Kidney (tissue), 14 donors: ENCODE results near the gene KCNJ16. TPM values are rescaled to one million over a fixed set of nuclear protein-coding genes. Genes with fewer than 3 reads are reported as not detected.

Source experiments
- DNase-seq, 5 donors: peaks; one replicate each; pipeline ENCODE4 v3.0.0-alpha.2; 2013 to 2020
- FAIRE-seq: peaks from 2 replicates; lab custom pipeline; 2012; peaks lifted over from hg19 to GRCh38; lab: Jason Lieb, UNC
- H3K27ac ChIP-seq, 2 donors: one replicate each; pipeline ENCODE4 v1.7.0; 2013; ENCODE audit warnings: low read depth in 2 of 2, low read length in 2 of 2, inconsistent platforms in 1 of 2
- H3K27me3 ChIP-seq: one replicate; pipeline ENCODE4 v1.7.1; 2013; ENCODE audit warnings: low read length, inconsistent platforms; ENCODE audit not compliant: control insufficient read depth, insufficient read depth
- H3K36me3 ChIP-seq, 3 donors: one replicate each; pipeline versions ENCODE4 v1.7.0 to v1.7.1; 2013; ENCODE audit warnings: low read length in 3 of 3, control low read depth in 1 of 3, inconsistent platforms in 1 of 3; ENCODE audit not compliant: insufficient read depth in 3 of 3, control insufficient read depth in 2 of 3
- H3K4me1 ChIP-seq, 3 donors: one replicate each; pipeline versions ENCODE4 v1.7.0 to v1.7.1; 2013; ENCODE audit warnings: low read length in 3 of 3, inconsistent platforms in 1 of 3, low read depth in 1 of 3; ENCODE audit not compliant: control insufficient read depth in 2 of 3, insufficient read depth in 2 of 3
- H3K4me3 ChIP-seq, 3 donors: one replicate each; pipeline versions ENCODE4 v1.7.0 to v1.8.1; 2013; ENCODE audit warnings: low read length in 3 of 3, control low read depth in 1 of 3, inconsistent platforms in 1 of 3
- H3K9ac ChIP-seq, 3 donors: one replicate each; pipeline versions ENCODE4 v1.7.0 to v1.7.1; 2013; ENCODE audit warnings: low read length in 3 of 3, control low read depth in 1 of 3, inconsistent platforms in 1 of 3
- H3K9me3 ChIP-seq, 3 donors: one replicate each; pipeline versions ENCODE4 v1.7.0 to v1.7.1; 2013; ENCODE audit warnings: low read length in 3 of 3, control low read depth in 1 of 3, inconsistent platforms in 1 of 3; ENCODE audit not compliant: control insufficient read depth in 2 of 3, insufficient read depth in 1 of 3
- intact Hi-C: fragments of 100-400 bp; cut with DNase I; formaldehyde crosslinking; loops from one replicate; pipeline ENCODE4 v1.11.1; 2022
- polyA plus RNA-seq: library from polyadenylated mRNA; stranded (reverse); fragments of 350-450 nt; fragmentation: Illumina TruSeq; extraction: RNeasy Lipid Tissue Mini Kit (QIAGEN cat#74804); gene quantifications from one replicate; pipeline ENCODE4 v1.2.3, GENCODE V29; 2014; ENCODE audit warnings: low read depth, low replicate concordance; ENCODE audit not compliant: insufficient read depth
- total RNA-seq: library from RNA; stranded (reverse); fragmentation: NEBNext Ultra II Directional; extraction: Animal tissue kit (Norgen Biotek cat#: 25700); gene quantifications from one replicate; pipeline ENCODE4 v1.2.1, GENCODE V29; 2021
- TF ChIP-seq, protein P1 (sequence below): IDR thresholded peaks from 3 replicates; pipeline ENCODE4 v1.5.1; 2012; ENCODE audit warnings: mild to moderate bottlenecking, moderate library complexity, borderline replicate concordance; ENCODE audit not compliant: insufficient read depth; ENCODE audit errors: extremely low read depth
- donor health status: control.
- donor health status: control.
- donor health status: control.
- donor health status: control.
- donor health status: control.
- donor health status: DM: yes; HTN: yes; CAD: no.
- donor health status: Normal renal cell carcinoma (clear cell type).

Gene KCNJ16
- total and polyA plus RNA-seq, 2 donors from 2014 or later, result 163 to 281 TPM

DNA sequence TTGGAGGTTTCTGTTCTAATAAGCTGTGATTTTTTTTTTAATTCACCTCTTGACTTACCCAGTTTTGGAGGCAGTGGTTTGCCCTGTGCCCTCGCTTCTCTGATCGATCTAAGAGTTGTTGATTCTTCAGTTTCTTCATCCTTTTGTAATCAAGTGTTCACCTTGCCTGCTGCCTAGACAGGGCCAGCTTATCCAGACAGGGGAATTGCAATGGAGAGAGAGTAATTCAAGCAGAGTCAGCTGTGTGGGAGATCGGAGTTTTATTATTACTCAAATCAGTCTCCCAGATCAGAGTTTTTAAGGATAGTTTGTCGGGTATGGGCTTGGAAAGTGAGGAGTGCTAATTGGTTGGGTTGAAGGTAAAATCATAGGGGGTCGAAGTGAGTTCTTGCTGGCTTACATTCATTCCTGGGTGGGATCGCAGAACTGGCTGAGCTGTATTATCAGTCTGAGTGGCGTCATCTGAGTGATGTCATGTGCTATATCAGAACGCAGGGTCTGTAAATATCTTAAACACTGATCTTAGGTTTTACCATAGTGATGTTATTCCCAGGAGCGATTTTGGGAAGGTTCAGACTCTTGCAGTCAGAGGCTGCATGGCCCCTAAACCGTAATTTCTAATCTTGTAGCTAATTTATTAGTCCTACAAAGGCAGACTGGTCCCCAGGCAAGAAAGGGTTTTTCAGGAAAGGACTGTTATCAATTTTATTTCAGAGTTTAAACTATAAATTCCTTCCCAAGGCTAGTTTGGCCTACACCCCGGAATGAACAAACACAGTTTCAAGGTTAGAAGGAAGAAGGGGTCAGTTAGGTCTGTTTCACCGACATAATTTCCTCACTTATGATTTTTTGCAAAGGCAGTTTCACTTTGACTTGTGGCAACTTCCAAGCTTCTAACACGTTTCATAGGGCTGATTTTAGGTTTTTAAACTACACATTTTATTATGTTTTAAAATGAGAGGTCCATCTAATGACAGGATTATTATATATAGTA, 21.5 kb upstream of the KCNJ16 start:
- TF ChIP-seq, protein P1, sequence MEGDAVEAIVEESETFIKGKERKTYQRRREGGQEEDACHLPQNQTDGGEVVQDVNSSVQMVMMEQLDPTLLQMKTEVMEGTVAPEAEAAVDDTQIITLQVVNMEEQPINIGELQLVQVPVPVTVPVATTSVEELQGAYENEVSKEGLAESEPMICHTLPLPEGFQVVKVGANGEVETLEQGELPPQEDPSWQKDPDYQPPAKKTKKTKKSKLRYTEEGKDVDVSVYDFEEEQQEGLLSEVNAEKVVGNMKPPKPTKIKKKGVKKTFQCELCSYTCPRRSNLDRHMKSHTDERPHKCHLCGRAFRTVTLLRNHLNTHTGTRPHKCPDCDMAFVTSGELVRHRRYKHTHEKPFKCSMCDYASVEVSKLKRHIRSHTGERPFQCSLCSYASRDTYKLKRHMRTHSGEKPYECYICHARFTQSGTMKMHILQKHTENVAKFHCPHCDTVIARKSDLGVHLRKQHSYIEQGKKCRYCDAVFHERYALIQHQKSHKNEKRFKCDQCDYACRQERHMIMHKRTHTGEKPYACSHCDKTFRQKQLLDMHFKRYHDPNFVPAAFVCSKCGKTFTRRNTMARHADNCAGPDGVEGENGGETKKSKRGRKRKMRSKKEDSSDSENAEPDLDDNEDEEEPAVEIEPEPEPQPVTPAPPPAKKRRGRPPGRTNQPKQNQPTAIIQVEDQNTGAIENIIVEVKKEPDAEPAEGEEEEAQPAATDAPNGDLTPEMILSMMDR, result no peak
- Histone ChIP-seq H3K36me3 (no peaks in the 10 kb centered on the region), H3K27me3 (no peaks in the 10 kb centered on the region), H3K9me3 (no peaks in the 10 kb centered on the region), H3K27ac (peak overlapping the region; percentile 59 to 68), H3K9ac (peak overlapping the region in 1 of 3 donors; percentile 47), H3K4me1 (no peaks in the 10 kb centered on the region), H3K4me3 (peak overlapping the region in 2 of 3 donors; percentile 44 to 50)
- DNase-seq (no peak), FAIRE-seq (no peak)
- intact Hi-C loops, result no loop called here

DNA sequence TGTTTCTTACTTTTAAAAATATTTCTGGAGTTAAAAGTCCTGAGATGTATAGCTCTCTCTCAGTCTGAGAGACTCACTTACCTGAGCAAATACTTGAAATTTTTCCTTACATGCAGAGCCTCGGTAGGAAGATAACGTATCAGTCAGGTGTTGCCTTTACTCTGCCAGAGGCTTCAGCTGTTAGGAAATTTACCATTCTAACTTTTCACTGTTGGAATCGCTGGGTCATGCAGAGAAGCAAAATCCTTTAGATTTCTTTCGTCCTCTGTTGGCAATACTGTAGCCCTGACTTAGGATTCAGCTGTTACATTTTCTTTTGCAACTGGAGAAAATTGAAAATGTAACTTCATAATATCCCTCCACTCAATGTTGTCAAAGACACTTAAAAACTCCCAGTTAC, 20.0 kb upstream of the KCNJ16 start:
- intact Hi-C loops, result no loop called here
- H3K27ac ChIP-seq, result no peak overlapping the region
- TF ChIP-seq, protein P1, result no peak
- H3K36me3 ChIP-seq, result no peaks in the 10 kb centered on the region
- no peaks in the 10 kb centered on the region for H3K27me3 ChIP-seq
- DNase-seq (no peak), FAIRE-seq (no peak)
- peak overlapping the region in 1 of 3 donors; percentile 9 for H3K4me3 ChIP-seq
- H3K4me1 ChIP-seq, result no peaks in the 10 kb centered on the region
- no peaks in the 10 kb centered on the region for H3K9me3 ChIP-seq
- peak overlapping the region in 1 of 3 donors; percentile 10 for H3K9ac ChIP-seq

DNA sequence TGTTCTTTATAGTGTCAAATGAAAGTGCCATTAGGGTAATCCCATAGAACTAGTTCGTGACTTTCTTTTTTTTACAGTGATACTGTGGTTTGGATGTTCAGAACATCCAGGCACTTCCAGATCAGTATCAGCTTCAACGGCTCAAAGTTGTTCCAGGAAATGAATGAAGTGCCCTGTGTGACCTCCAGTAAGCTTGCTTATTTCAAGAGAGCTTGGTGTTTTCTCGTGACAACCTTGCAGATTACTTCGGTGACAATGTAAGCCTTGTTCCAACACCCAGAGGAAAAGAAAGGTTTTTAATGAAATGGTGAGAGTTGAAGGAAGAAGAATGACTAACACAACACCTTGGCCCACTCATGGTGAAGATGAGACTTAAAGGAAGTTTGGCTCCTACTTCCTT, 16.0 kb upstream of the KCNJ16 start:
- DNase-seq, result no peak
- Histone ChIP-seq H3K4me1 (no peaks in the 10 kb centered on the region), H3K36me3 (no peaks in the 10 kb centered on the region), H3K27me3 (no peaks in the 10 kb centered on the region), H3K9ac (no peak overlapping the region), H3K9me3 (no peaks in the 10 kb centered on the region), H3K27ac (no peak overlapping the region), H3K4me3 (peak overlapping the region in 1 of 3 donors; percentile 3)
- intact Hi-C loops, result no loop called here
- no peak for FAIRE-seq
- TF ChIP-seq, protein P1, result no peak
